SK-N-SH (cell line): ENCODE data around the gene RELCH. TPM values are rescaled to one million over a fixed set of nuclear protein-coding genes. Genes with fewer than 3 reads are reported as not detected.

Source experiments
- CTCF ChIA-PET: fragments of 300-600, 350-600 bp; formaldehyde crosslinking; extraction: SDS; loops from one replicate; lab custom pipeline; 2021; lab: Yijun Ruan, JAX
- POLR2A ChIA-PET: fragments of 350-600 bp; sonication (Branson Sonifier 250); formaldehyde crosslinking; extraction: SDS; loops from one replicate; lab custom pipeline; 2020; ENCODE audit warnings: antibody characterized with exemption, inconsistent platforms; lab: Yijun Ruan, JAX
- DNase-seq: peaks from one replicate; pipeline ENCODE4 v3.0.0; 2012
- H2AFZ ChIP-seq: fragments of 200-600 bp; sonication (generic); 2 replicates; pipeline ENCODE4 v1.8.1; 2016; ENCODE audit warnings: antibody characterized with exemption, mild to moderate bottlenecking, low read depth
- H3F3A ChIP-seq: fragments of 200-600 bp; sonication (generic); replicated peaks from 2 replicates; pipeline ENCODE3; 2016; ENCODE audit warnings: antibody characterized with exemption, mild to moderate bottlenecking; ENCODE audit not compliant: insufficient read depth
- H3K27ac ChIP-seq, 2 experiments: fragments of 200-500 bp in 1 of 2; fragments of 200-600 bp in 1 of 2; sonication (Bioruptor generic) in 1 of 2; sonication (generic), shearing (Covaris generic) in 1 of 2; 2 replicates each; pipeline versions ENCODE4 v1.5.1 to v1.6.1; 2014 to 2016; ENCODE audit warnings: low read depth in 2 of 2, inconsistent platforms in 1 of 2, low read length in 1 of 2, mild to moderate bottlenecking in 1 of 2, mixed read lengths in 1 of 2
- H3K27me3 ChIP-seq: fragments of 200-600 bp; sonication (generic), shearing (Covaris generic); 2 replicates; pipeline ENCODE4 v1.6.1; 2016; ENCODE audit warnings: mixed run types; ENCODE audit not compliant: insufficient read depth
- H3K36me3 ChIP-seq, 2 experiments: fragments of 200-500 bp in 1 of 2; fragments of 200-600 bp in 1 of 2; sonication (Bioruptor generic) in 1 of 2; sonication (generic) in 1 of 2; replicated peaks in 1 of 2; 2 replicates each; pipeline versions ENCODE3 to v1.5.1; 2014 to 2016; ENCODE audit warnings: low read length in 1 of 2, mild to moderate bottlenecking in 1 of 2; ENCODE audit not compliant: insufficient read depth in 2 of 2, control insufficient read depth in 1 of 2
- H3K4me1 ChIP-seq, 2 experiments: fragments of 200-500 bp in 1 of 2; fragments of 200-600 bp in 1 of 2; sonication (Bioruptor generic) in 1 of 2; sonication (generic), shearing (Covaris generic) in 1 of 2; 2 replicates each; pipeline versions ENCODE4 v1.5.1 to v1.6.1; 2014 to 2016; ENCODE audit warnings: low read depth in 1 of 2, low read length in 1 of 2, mixed run types in 1 of 2; ENCODE audit not compliant: insufficient read depth in 2 of 2, control insufficient read depth in 1 of 2
- H3K4me2 ChIP-seq: fragments of 200-600 bp; sonication (generic), shearing (Covaris generic); 2 replicates; pipeline ENCODE4 v1.6.1; 2017; ENCODE audit warnings: mixed run types
- H3K4me3 ChIP-seq, 2 experiments: fragments of 200-500 bp in 1 of 2; fragments of 200-600 bp in 1 of 2; sonication (Bioruptor generic) in 1 of 2; sonication (generic), shearing (Covaris generic) in 1 of 2; 2 replicates each; pipeline versions ENCODE4 v1.5.1 to v1.8.1; 2014 to 2016; ENCODE audit warnings: low read depth in 2 of 2, inconsistent platforms in 1 of 2, low read length in 1 of 2, mild to moderate bottlenecking in 1 of 2, mixed read lengths in 1 of 2, moderate library complexity in 1 of 2
- H3K79me2 ChIP-seq: fragments of 200-600 bp; sonication (generic); 2 replicates; pipeline ENCODE4 v1.8.1; 2017; ENCODE audit warnings: mild to moderate bottlenecking; ENCODE audit not compliant: insufficient read depth
- H3K9ac ChIP-seq: fragments of 200-600 bp; sonication (generic); 2 replicates; pipeline ENCODE4 v1.6.1; 2017; ENCODE audit warnings: mixed run types
- H3K9me2 ChIP-seq: fragments of 200-600 bp; sonication (generic); 2 replicates; pipeline ENCODE4 v1.6.1; 2017; ENCODE audit warnings: mixed run types
- H3K9me3 ChIP-seq: fragments of 200-600 bp; sonication (generic); 2 replicates; pipeline ENCODE4 v1.6.1; 2017; ENCODE audit warnings: mixed run types, mild to moderate bottlenecking, moderate library complexity
- H4K20me1 ChIP-seq: fragments of 200-600 bp; sonication (generic); 2 replicates; pipeline ENCODE4 v1.6.1; 2017; ENCODE audit warnings: mild to moderate bottlenecking, mixed run types; ENCODE audit not compliant: insufficient read depth
- CHD2 ChIP-seq: fragments of 150-350 bp; IDR thresholded peaks from 2 replicates; pipeline ENCODE4 v1.6.1; 2018; ENCODE audit warnings: low read length; ENCODE audit not compliant: partially characterized antibody
- ELF1 ChIP-seq: IDR thresholded peaks from 2 replicates; pipeline ENCODE4 v1.4.0; 2012
- EZH2phosphoT487 ChIP-seq: fragments of 200-600 bp; sonication (generic); IDR thresholded peaks from 2 replicates; pipeline ENCODE4 v1.6.1; 2017; ENCODE audit warnings: low read depth, mixed run types, mild to moderate bottlenecking, antibody characterized with exemption, moderate library complexity, borderline replicate concordance
- FOSL2 ChIP-seq: IDR thresholded peaks from 2 replicates; pipeline ENCODE4 v1.4.0; 2012; ENCODE audit warnings: low read depth, mild to moderate bottlenecking, moderate library complexity, borderline replicate concordance
- GATA2 ChIP-seq: sonication (generic); formaldehyde crosslinking; IDR thresholded peaks from 2 replicates; pipeline ENCODE4 v1.5.0; 2020; ENCODE audit warnings: mild to moderate bottlenecking, missing genetic modification reagents
- JUND ChIP-seq: IDR thresholded peaks from 2 replicates; pipeline ENCODE4 v1.4.0; 2012
- MXI1 ChIP-seq: IDR thresholded peaks from 2 replicates; pipeline ENCODE4 v1.6.1; 2012; ENCODE audit warnings: mild to moderate bottlenecking, low read depth, low read length, improper control_type of control experiment
- NFIC ChIP-seq: IDR thresholded peaks from 2 replicates; pipeline ENCODE4 v1.4.0; 2012; ENCODE audit warnings: borderline replicate concordance
- NRF1 ChIP-seq: IDR thresholded peaks from 2 replicates; pipeline ENCODE4 v1.6.1; 2012; ENCODE audit warnings: low read depth, mild to moderate bottlenecking, low read length
- POLR2AphosphoS5 ChIP-seq: IDR thresholded peaks from 2 replicates; pipeline ENCODE4 v1.6.1; 2012; ENCODE audit warnings: low read depth, low read length
- USF2 ChIP-seq: fragments of 150-350 bp; IDR thresholded peaks from 2 replicates; pipeline ENCODE4 v1.6.1; 2017; ENCODE audit warnings: antibody characterized with exemption, low read length, low read depth, borderline replicate concordance
- YY1 ChIP-seq: IDR thresholded peaks from 2 replicates; pipeline ENCODE4 v1.4.0; 2012; ENCODE audit warnings: low read depth, mild to moderate bottlenecking
- WGBS: methylation state at CpG from one replicate; pipeline ENCODE4 v1.1.6; 2017; ENCODE audit warnings: low lambda C conversion rate; 5-methylcytosine and 5-hydroxymethylcytosine counted together
- polyA plus RNA-seq, 3 experiments: library from polyadenylated mRNA; depleted of rRNA; stranded (reverse); fragments of >200 nt; gene quantifications; 2 replicates each; pipeline ENCODE4 v1.2.3, GENCODE V29; 2012
- TF ChIP-seq, protein P1 (sequence below): fragments of 200-600 bp; sonication (generic); IDR thresholded peaks from 2 replicates; pipeline ENCODE4 v1.6.1; 2017; ENCODE audit warnings: antibody characterized with exemption, mild to moderate bottlenecking, moderate library complexity
- TF ChIP-seq, protein P2 (sequence below): IDR thresholded peaks from 2 replicates; pipeline ENCODE4 v1.4.0; 2012; ENCODE audit warnings: low read depth, borderline replicate concordance

The RELCH gene
- polyA plus RNA-seq, 1 of the 3 experiments (the other 2 are of a cell fraction): 7.4 TPM

DNA sequence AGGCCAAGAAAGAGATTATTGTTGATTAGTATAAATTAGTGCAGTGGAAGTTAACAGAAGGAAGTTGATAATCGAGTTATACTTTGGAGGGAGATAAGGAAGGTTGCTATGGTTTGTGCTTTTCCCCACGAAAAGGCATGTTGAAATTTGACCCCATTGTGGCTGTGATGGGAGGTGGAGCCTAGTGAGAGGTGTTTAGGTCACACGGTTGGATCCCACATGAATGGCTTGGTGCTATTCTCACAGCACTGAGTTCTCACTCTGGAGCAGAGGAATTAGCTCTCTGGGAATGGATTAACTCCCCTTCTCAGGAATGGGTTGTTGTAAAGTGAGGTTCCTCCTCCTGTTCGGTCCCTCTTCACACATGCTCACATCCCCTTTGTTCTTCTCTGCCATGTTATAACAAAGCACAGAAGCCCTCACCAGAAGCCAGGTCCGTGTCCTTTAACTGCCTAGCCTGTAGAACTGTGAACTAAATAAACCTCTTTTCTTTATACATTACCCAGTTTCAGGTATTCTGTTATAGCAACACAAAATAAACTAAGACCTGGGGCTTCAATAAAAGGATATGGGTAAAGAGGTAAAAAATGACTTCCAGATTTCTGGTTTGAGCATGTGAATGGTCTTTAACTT is 22.1 kb upstream of the RELCH start:
- H3K79me2 ChIP-seq: no peaks in the 10 kb centered on the region
- H3K9ac ChIP-seq: no peak overlapping the region
- ChIA-PET CTCF (interaction anchor here (1.3 kb wide), 1 partner anchor 34 kb away, joined by 3 read pairs; no protein-coding TSS in a partner anchor), POLR2A (no interaction called here)
- TF ChIP-seq USF2 (no peak), MXI1 (no peak), NRF1 (no peak), EZH2phosphoT487 (no peak), GATA2 (CRISPR knock-in tag) (no peak), JUND (no peak), ELF1 (no peak), POLR2AphosphoS5 (no peak), FOSL2 (no peak), NFIC (no peak), CHD2 (no peak), YY1 (no peak)
- TF ChIP-seq, protein P1, sequence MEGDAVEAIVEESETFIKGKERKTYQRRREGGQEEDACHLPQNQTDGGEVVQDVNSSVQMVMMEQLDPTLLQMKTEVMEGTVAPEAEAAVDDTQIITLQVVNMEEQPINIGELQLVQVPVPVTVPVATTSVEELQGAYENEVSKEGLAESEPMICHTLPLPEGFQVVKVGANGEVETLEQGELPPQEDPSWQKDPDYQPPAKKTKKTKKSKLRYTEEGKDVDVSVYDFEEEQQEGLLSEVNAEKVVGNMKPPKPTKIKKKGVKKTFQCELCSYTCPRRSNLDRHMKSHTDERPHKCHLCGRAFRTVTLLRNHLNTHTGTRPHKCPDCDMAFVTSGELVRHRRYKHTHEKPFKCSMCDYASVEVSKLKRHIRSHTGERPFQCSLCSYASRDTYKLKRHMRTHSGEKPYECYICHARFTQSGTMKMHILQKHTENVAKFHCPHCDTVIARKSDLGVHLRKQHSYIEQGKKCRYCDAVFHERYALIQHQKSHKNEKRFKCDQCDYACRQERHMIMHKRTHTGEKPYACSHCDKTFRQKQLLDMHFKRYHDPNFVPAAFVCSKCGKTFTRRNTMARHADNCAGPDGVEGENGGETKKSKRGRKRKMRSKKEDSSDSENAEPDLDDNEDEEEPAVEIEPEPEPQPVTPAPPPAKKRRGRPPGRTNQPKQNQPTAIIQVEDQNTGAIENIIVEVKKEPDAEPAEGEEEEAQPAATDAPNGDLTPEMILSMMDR: no peak
- TF ChIP-seq, protein P2, sequence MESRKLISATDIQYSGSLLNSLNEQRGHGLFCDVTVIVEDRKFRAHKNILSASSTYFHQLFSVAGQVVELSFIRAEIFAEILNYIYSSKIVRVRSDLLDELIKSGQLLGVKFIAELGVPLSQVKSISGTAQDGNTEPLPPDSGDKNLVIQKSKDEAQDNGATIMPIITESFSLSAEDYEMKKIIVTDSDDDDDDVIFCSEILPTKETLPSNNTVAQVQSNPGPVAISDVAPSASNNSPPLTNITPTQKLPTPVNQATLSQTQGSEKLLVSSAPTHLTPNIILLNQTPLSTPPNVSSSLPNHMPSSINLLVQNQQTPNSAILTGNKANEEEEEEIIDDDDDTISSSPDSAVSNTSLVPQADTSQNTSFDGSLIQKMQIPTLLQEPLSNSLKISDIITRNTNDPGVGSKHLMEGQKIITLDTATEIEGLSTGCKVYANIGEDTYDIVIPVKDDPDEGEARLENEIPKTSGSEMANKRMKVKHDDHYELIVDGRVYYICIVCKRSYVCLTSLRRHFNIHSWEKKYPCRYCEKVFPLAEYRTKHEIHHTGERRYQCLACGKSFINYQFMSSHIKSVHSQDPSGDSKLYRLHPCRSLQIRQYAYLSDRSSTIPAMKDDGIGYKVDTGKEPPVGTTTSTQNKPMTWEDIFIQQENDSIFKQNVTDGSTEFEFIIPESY: no peak
- no peaks in the 10 kb centered on the region for H3F3A ChIP-seq
- no peak for DNase-seq
- H3K4me3 ChIP-seq: no peak overlapping the region
- H3K9me2 ChIP-seq: no peaks in the 10 kb centered on the region
- H4K20me1 ChIP-seq: no peaks in the 10 kb centered on the region
- H3K27ac ChIP-seq: no peak overlapping the region
- H3K27me3 ChIP-seq: no peaks in the 10 kb centered on the region
- H3K4me1 ChIP-seq: no peaks in the 10 kb centered on the region; a peak in 1 of 4 replicates
- no peak overlapping the region for H2AFZ ChIP-seq
- 80% methylated on average over 5 of the region's 5 CpGs for WGBS
- H3K4me2 ChIP-seq: no peak overlapping the region
- no peaks in the 10 kb centered on the region for H3K9me3 ChIP-seq
- peaks cover 0 to 2% of the 10 kb centered on the region in 2 experiments for H3K36me3 ChIP-seq
